ENCODE measurements around the gene CADPS. TPM values are rescaled to one million over a fixed set of nuclear protein-coding genes. Genes with fewer than 3 reads are reported as not detected.

CADPS gene
- total RNA-seq, 3 donors from 2014 or later (not counting 1 experiment from before 2014, with no cell fraction given) = not detected

GRCh38 chr3:62636235-62636826, 238.9 kb downstream of the CADPS start:
- no peaks in the 10 kb centered on the region for H3K27me3 Mint-ChIP-seq (ENCODE audit: low read depth in 2 of 2)
- H3K4me3 Mint-ChIP-seq = no peak overlapping the region
- no peaks in the 10 kb centered on the region for H3K36me3 Mint-ChIP-seq
- ATAC-seq (no peak), DNase-seq (no peak)
- Histone ChIP-seq H3K27me3 (ENCODE audit: control insufficient read depth, insufficient read depth, low read length) (no peaks in the 10 kb centered on the region), H3K27ac (ENCODE audit: low read length) (no peak overlapping the region), H3K4me1 (ENCODE audit: control insufficient read depth, insufficient read depth, low read length) (no peaks in the 10 kb centered on the region), H3K9me3 (ENCODE audit: control insufficient read depth, insufficient read depth, low read length) (no peaks in the 10 kb centered on the region), H3K36me3 (ENCODE audit: control insufficient read depth, insufficient read depth, low read length) (no peaks in the 10 kb centered on the region), H3K4me3 (ENCODE audit: low read length) (no peak overlapping the region)
- intact Hi-C loops (cut with micrococcal nuclease) = no loop called here
- peaks cover 0 to 3% of the 10 kb centered on the region in 2 donors for H3K9me3 Mint-ChIP-seq
- no peak for TF ChIP-seq CTCF (IDR thresholded peaks at IDR 0.05)
- no peak overlapping the region for H3K27ac Mint-ChIP-seq
- H3K4me1 Mint-ChIP-seq = no peaks in the 10 kb centered on the region
- 85% methylated on average over 4 of the region's 4 CpGs for WGBS (ENCODE audit: insufficient coverage)

GRCh38 chr3:62632510-62633294, 242.5 kb downstream of the CADPS start:
- H3K36me3 Mint-ChIP-seq = no peaks in the 10 kb centered on the region
- intact Hi-C loops (cut with micrococcal nuclease) = no loop called here

GRCh38 chr3:62631488-62631887, 243.7 kb downstream of the CADPS start:
- Histone ChIP-seq H3K36me3 (ENCODE audit: control insufficient read depth, insufficient read depth, low read length) (no peaks in the 10 kb centered on the region), H3K4me3 (ENCODE audit: low read length) (no peak overlapping the region), H3K27me3 (ENCODE audit: control insufficient read depth, insufficient read depth, low read length) (no peaks in the 10 kb centered on the region), H3K27ac (ENCODE audit: low read length) (no peak overlapping the region), H3K4me1 (ENCODE audit: control insufficient read depth, insufficient read depth, low read length) (no peaks in the 10 kb centered on the region), H3K9me3 (ENCODE audit: control insufficient read depth, insufficient read depth, low read length) (no peaks in the 10 kb centered on the region)
- peaks cover 0 to 6% of the 10 kb centered on the region in 2 donors for H3K27me3 Mint-ChIP-seq (ENCODE audit: low read depth in 2 of 2)
- H3K4me3 Mint-ChIP-seq = no peak overlapping the region
- ATAC-seq = no peak
- 91% methylated on average over 2 of the region's 2 CpGs for WGBS (ENCODE audit: insufficient coverage)
- DNase-seq = no peak
- peaks cover 0 to 3% of the 10 kb centered on the region in 2 donors for H3K9me3 Mint-ChIP-seq
- H3K27ac Mint-ChIP-seq = no peak overlapping the region
- TF ChIP-seq CTCF (IDR thresholded peaks at IDR 0.05) = no peak
- H3K4me1 Mint-ChIP-seq = no peaks in the 10 kb centered on the region
- intact Hi-C loops (cut with micrococcal nuclease) = no loop called here
- no peaks in the 10 kb centered on the region for H3K36me3 Mint-ChIP-seq

More at GRCh38 chr3:62632510-62633294, 242.5 kb downstream of the CADPS start:
- Histone ChIP-seq H3K27me3 (ENCODE audit: control insufficient read depth, insufficient read depth, low read length) (no peaks in the 10 kb centered on the region), H3K4me1 (ENCODE audit: control insufficient read depth, insufficient read depth, low read length) (no peaks in the 10 kb centered on the region), H3K4me3 (ENCODE audit: low read length) (no peak overlapping the region), H3K9me3 (ENCODE audit: control insufficient read depth, insufficient read depth, low read length) (no peaks in the 10 kb centered on the region), H3K27ac (ENCODE audit: low read length) (no peak overlapping the region), H3K36me3 (ENCODE audit: control insufficient read depth, insufficient read depth, low read length) (no peaks in the 10 kb centered on the region)
- ATAC-seq = no peak
- no peak for TF ChIP-seq CTCF (IDR thresholded peaks at IDR 0.05)
- no peaks in the 10 kb centered on the region for H3K4me1 Mint-ChIP-seq
- no peak for DNase-seq
- H3K4me3 Mint-ChIP-seq = no peak overlapping the region
- no peak overlapping the region for H3K27ac Mint-ChIP-seq
- 59% methylated on average over 9 of the region's 11 CpGs for WGBS (ENCODE audit: insufficient coverage)
- peaks cover 0 to 6% of the 10 kb centered on the region in 2 donors for H3K27me3 Mint-ChIP-seq (ENCODE audit: low read depth in 2 of 2)
- H3K9me3 Mint-ChIP-seq = peaks cover 0 to 3% of the 10 kb centered on the region in 2 donors

Measured in natural killer cell (primary cell).